ENCODE measurements around the gene KRTAP4-3.

GRCh38 chr17:41153856-41154255, 14.2 kb downstream of the KRTAP4-3 start:
- TF ChIP-seq, protein P1, sequence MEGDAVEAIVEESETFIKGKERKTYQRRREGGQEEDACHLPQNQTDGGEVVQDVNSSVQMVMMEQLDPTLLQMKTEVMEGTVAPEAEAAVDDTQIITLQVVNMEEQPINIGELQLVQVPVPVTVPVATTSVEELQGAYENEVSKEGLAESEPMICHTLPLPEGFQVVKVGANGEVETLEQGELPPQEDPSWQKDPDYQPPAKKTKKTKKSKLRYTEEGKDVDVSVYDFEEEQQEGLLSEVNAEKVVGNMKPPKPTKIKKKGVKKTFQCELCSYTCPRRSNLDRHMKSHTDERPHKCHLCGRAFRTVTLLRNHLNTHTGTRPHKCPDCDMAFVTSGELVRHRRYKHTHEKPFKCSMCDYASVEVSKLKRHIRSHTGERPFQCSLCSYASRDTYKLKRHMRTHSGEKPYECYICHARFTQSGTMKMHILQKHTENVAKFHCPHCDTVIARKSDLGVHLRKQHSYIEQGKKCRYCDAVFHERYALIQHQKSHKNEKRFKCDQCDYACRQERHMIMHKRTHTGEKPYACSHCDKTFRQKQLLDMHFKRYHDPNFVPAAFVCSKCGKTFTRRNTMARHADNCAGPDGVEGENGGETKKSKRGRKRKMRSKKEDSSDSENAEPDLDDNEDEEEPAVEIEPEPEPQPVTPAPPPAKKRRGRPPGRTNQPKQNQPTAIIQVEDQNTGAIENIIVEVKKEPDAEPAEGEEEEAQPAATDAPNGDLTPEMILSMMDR (IDR thresholded peaks at IDR 0.05), result no peak
- TF ChIP-seq POLR2A (IDR thresholded peaks at IDR 0.05) (no peak), POLR2AphosphoS5 (IDR thresholded peaks at IDR 0.05; ENCODE audit: insufficient read depth in 1 of 2, low read depth in 1 of 2) (no peak)

Measured in vagina (tissue), 2 donors.